ENCODE measurements around the gene TOLLIP.

TOLLIP gene

DNA sequence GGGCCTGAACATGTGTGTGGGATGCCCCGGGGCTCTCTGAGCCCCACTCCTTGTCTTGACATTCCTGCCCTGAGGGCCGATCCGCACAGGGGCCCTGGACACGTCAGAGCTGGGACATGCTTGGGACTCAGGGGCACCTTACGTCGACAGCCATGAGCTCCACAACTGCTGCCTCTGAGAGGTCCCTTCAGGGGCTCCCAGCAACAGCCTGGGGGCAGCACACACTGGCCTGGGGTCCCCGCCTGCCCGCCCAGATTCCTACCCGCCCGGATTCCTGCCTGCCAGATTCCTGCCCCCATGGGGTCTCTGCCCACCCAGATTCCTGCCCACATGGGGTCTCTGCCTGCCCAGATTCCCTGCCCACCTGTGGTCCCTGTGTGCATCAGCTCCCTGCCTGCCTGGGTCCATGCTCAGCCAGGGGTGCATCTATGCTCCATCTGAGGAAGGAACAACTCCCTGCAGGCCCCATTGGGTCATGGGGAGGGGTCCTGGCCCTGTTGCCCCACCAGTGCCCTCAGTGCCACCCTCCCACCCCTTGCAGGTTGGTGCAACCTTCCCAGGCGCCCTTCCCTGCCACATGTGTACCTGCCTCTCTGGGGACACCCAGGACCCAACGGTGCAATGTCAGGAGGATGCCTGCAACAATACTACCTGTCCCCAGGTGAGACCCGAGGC is 50.9 kb downstream of the TOLLIP start:
- DNase-seq (ENCODE audit: extremely low read depth, low read depth), result no peak
- TF ChIP-seq, protein P1, sequence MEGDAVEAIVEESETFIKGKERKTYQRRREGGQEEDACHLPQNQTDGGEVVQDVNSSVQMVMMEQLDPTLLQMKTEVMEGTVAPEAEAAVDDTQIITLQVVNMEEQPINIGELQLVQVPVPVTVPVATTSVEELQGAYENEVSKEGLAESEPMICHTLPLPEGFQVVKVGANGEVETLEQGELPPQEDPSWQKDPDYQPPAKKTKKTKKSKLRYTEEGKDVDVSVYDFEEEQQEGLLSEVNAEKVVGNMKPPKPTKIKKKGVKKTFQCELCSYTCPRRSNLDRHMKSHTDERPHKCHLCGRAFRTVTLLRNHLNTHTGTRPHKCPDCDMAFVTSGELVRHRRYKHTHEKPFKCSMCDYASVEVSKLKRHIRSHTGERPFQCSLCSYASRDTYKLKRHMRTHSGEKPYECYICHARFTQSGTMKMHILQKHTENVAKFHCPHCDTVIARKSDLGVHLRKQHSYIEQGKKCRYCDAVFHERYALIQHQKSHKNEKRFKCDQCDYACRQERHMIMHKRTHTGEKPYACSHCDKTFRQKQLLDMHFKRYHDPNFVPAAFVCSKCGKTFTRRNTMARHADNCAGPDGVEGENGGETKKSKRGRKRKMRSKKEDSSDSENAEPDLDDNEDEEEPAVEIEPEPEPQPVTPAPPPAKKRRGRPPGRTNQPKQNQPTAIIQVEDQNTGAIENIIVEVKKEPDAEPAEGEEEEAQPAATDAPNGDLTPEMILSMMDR (IDR thresholded peaks at IDR 0.05; ENCODE audit: low read depth, low read length, missing control alignments), result no peak
- no peak overlapping the region for H3K4me3 ChIP-seq (replicated peaks; ENCODE audit: low read depth, low read length)

DNA sequence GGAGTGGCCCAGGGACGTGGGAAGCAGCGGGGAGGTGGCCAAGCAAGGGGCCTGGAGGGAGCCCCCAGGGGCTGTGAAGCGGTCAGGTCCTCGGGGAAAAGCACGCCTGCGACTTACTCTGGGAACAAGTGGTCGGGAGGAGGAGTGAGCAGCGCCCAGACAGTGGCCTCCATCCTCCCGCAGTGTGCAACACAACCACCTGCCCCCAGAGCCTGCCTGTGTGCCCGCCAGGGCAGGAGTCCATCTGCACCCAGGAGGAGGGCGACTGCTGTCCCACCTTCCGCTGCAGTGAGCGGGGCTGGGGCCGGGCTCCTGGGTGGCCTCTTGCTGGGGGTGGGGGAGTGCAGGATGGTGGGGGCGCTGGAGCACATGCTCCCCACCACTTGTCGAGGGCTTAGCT is 51.5 kb downstream of the TOLLIP start:
- TF ChIP-seq, protein P1 (IDR thresholded peaks at IDR 0.05; ENCODE audit: low read depth, low read length, missing control alignments), result no peak
- no peak for DNase-seq (ENCODE audit: extremely low read depth, low read depth)
- no peak overlapping the region for H3K4me3 ChIP-seq (replicated peaks; ENCODE audit: low read depth, low read length)

DNA sequence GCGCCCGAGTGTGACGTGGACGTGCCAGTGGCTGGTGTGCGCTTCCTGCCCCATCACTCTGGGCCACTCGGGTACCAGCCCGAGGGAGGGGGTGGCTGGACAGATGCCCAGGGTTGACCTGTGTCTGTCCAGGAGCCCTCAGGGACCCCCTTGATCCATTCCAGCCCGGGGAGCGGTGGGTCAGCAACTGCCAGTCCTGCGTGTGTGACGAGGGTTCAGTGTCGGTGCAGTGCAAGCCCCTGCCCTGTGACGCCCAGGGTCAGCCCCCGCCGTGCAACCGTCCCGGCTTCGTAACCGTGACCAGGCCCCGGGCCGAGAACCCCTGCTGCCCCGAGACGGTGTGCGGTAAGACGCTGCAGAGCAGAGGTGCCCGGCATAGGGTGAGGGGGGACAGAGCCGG is 52.1 kb downstream of the TOLLIP start:
- TF ChIP-seq, protein P1 (IDR thresholded peaks at IDR 0.05; ENCODE audit: low read depth, low read length, missing control alignments), result no peak
- H3K4me3 ChIP-seq (replicated peaks; ENCODE audit: low read depth, low read length), result no peak overlapping the region
- no peak for DNase-seq (ENCODE audit: extremely low read depth, low read depth)

DNA sequence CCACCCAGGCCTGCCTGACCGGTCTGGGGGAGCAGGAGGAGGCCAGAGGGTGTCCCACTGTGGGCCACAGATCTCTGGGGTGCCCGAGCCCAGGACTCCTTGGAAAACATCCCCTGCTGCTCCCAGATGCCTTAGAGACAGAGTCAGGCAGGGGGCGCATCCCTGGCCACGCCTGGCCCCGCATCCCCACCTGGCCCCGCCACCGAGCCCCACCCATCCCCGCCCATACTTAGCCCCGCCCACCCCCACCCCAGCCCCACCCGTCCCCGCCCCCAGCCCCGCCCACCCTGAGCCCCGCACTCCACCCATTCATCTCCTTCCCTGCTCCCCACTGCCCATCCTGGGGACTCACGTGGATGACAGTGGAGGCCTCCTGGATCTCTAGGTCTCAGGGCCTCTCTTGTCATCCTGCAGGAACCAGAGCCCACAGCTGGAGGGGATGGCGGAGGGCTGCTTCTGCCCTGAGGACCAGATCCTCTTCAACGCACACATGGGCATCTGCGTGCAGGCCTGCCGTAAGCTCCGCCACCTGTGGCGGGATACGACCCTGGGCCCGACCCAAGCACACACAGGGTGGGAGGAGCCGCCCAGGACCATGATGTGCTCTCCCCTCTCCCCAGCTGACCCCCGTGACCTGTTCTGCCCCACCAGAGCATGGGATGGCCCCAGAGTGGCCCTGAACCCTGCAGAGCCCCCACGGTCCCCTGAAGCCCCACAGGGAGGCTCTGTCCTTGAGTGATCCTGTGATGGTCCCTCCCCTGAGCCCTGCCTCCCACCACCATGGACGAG is 53.0 kb downstream of the TOLLIP start:
- H3K4me3 ChIP-seq (replicated peaks; ENCODE audit: low read depth, low read length), result no peak overlapping the region
- TF ChIP-seq, protein P1 (IDR thresholded peaks at IDR 0.05; ENCODE audit: low read depth, low read length, missing control alignments), result no peak
- no peak for DNase-seq (ENCODE audit: extremely low read depth, low read depth)

DNA sequence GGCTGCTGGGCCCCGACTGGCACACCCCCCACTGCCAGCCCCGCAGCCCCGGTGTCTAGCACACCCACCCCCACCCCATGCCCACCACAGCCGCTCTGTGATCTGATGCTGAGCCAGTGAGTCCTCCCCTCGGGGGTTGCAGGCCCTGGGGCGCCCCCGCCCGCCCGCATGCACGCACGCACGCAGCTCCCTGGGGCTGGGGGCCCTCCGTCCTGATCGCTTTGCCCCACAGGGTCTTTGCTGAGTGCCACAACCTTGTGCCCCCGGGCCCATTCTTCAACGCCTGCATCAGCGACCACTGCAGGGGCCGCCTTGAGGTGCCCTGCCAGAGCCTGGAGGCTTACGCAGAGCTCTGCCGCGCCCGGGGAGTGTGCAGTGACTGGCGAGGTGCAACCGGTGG is 54.3 kb downstream of the TOLLIP start:
- TF ChIP-seq, protein P1 (IDR thresholded peaks at IDR 0.05; ENCODE audit: low read depth, low read length, missing control alignments), result no peak
- DNase-seq (ENCODE audit: extremely low read depth, low read depth), result no peak
- H3K4me3 ChIP-seq (replicated peaks; ENCODE audit: low read depth, low read length), result no peak overlapping the region

DNA sequence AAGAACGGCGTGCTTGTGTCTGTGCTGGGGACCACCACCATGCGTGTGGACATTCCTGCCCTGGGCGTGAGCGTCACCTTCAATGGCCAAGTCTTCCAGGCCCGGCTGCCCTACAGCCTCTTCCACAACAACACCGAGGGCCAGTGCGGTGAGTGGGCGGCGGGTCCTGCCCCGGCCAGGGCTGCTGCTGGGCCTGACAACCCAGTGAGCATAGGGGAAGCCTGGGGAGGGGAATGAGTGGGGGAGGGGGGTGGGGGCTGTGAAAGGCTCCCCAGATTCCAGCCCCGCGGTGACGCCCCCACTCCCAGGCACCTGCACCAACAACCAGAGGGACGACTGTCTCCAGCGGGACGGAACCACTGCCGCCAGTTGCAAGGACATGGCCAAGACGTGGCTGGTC is 54.7 kb downstream of the TOLLIP start:
- no peak overlapping the region for H3K4me3 ChIP-seq (replicated peaks; ENCODE audit: low read depth, low read length)
- TF ChIP-seq, protein P1 (IDR thresholded peaks at IDR 0.05; ENCODE audit: low read depth, low read length, missing control alignments), result no peak
- no peak for DNase-seq (ENCODE audit: extremely low read depth, low read depth)

Data from HFF-Myc (cell line).